ENCODE measurements around the gene USP16.
"Not testable (repeated sequence)": the region's sequence is repeated elsewhere in the genome, so short reads cannot be mapped to it uniquely, and the experiment has no call there.

Gene USP16

DNA sequence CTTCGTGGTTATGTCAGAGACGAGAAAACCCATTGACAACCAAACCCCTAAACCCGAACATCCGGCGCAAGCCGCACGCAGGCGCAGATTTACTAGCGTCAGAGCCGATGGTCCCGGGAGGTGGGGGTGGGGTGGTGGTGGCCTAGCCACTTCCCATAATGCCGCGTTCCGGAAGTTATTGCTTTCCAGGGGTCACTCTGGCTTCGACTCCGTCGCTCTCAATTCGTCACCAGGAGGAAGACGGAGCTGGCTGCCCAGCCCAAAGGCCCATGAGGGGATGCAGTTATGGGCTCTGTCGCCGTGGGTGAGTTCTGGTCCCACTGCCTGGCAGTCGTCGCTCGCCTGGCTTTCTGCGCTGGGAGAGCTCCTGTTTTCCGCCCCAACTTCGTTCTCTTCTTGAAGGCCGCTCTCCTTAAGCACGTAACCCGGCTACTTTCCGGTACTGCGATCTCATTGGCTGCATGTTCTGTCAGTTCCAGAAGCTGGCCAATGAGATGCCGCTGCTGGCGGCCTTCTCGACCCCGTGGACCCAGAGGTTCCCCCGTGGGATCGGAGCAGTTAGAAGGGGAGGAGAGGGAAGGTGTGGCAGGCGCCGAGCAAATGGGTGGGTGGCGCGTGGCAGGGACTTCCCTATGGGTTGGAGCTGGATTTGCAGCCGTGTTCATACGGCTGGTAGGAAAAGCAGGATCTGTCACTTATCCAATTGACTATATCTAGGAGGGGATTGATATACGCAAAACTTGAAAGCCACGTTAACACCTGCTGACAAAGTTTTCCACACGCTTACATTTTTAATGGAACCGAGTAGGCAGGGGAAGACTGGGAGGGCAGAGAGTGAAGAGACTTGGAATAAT lies at the start of gene USP16:
Gene USP16 (plus strand): TSS at position 195 of the 854 bp plus-strand sequence. CDS start 3,246 bp downstream, outside the sequence.
- DNase-seq (ENCODE audit: low spot score): peak; percentile 99

DNA sequence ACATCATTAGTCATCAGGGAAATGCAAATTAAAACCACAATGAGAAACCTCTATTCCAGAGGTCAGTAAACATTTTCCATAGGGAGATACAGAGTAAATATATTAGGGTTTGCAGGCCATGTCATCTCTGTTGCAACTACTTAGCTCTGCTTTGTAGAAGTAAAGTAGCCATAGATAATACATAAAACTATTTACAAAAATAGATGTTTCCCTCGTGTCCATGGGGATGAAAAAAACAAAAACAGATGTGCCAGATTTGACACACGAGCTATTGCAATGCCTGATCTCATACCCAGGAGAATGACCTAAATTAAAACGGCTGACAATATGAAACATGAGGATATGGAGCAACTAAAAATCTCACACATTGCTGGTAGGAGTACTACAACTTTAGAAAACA lies 49.1 kb upstream of the USP16 start:
- no peak for DNase-seq (ENCODE audit: low spot score)

DNA sequence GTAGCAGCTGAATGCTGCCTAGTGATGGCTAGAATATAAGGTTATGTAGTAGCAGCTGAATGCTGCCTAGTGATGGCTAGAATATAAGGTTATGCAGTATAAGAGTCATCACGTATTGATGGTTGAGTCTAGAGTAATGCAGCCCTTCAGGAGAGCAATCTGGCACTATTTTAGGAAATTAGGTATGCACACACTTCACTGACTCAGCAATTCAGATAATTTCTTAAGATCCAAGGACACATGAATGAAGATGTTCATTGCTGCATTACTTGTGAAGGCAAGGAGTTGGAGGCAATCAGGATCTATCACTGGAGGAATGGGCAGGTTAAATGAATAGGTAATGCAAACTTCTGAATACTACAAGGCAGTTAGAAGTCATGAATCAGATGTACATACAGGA lies 45.4 kb upstream of the USP16 start:
- DNase-seq (ENCODE audit: low spot score): no peak

DNA sequence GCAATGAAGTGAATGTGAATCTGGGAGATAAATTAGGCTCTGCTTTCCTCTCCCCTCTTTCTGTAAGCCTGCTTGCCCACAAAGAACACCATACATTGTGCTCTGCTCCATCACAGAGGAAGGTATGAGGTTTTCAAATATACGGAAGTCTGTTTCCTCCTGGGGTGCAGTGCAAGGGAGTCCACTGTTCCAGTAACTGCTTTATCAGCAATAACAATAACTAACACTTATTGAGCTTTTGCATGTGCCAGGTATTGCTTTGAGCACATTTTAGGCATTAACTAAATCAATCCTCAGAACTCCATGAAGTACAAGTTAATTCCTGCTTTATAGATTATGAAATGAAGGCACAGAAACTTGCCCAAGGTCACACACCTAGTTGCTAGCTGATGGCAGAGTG lies 41.8 kb upstream of the USP16 start:
- DNase-seq (ENCODE audit: low spot score): no peak

DNA sequence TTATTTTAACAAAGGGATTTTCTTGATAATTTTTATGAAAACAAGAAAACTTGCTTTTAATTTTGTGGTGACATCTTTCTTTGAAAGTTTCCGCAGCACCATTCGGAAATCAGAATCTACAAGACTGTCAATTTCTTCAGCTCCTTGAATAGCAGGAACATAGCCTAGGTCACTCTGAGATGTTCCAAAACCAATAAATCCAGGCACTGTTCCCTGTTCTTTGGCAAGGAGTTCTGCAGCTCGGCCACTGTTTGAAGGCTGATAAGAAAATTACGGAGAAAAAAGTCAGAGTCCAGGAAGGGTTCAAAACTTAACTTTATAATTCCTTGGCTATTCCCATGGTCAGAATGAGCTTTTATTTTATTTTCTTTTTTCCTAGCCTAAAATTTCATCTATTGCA lies 37.8 kb upstream of the USP16 start:
- DNase-seq (ENCODE audit: low spot score): no peak

DNA sequence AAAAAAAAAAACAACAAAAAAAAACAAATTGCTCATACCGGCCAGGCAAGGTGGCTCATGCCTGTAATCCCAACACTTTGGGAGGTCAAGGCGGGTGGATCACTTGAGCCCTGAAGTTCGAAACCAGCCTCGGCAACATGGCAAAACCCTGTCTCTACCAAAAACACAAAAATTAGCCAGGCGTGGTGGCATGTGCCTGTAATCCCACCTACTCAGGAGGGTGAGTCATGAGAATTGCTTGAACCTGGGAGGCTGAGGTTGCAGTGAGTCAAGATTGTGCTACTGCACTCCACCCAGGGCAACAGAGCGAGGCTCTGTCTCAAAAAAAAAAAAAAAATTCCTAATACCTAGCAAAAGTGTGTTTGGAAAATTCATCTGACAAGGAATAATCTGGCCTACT lies 36.3 kb upstream of the USP16 start:
- peak; percentile 89 for DNase-seq (ENCODE audit: low spot score)

DNA sequence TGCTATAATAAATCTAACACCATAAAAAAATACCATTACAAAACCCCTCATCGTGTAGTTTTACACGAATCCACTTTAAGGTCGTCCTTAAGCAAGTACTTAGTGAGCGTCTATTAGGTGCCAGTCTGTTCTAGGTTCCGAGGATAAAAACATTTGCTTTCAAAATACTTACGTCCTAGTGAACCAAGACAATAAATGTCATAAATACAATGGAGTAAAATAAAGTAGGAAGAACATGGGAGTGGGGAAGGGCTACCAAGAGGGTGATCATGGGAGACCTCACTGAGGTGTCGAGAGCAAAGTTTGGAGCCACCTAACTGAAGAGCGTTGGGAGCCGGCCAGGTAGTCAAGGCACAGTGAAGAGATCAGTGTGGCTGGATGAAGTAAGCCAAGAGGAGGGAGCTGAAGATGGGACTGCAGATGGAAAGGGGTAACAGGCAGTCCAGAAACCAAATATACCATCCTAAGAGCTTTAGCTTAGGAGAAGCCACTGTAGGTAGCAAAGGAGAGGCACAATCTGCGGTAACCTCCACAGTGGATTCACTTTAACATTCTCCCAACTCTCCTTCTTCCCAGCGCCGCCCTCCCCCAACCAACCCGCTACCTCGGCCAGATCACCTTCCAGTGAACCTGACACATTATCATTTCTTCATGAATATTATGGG lies 32.5 kb upstream of the USP16 start:
- DNase-seq (ENCODE audit: low spot score): peak; percentile 10

DNA sequence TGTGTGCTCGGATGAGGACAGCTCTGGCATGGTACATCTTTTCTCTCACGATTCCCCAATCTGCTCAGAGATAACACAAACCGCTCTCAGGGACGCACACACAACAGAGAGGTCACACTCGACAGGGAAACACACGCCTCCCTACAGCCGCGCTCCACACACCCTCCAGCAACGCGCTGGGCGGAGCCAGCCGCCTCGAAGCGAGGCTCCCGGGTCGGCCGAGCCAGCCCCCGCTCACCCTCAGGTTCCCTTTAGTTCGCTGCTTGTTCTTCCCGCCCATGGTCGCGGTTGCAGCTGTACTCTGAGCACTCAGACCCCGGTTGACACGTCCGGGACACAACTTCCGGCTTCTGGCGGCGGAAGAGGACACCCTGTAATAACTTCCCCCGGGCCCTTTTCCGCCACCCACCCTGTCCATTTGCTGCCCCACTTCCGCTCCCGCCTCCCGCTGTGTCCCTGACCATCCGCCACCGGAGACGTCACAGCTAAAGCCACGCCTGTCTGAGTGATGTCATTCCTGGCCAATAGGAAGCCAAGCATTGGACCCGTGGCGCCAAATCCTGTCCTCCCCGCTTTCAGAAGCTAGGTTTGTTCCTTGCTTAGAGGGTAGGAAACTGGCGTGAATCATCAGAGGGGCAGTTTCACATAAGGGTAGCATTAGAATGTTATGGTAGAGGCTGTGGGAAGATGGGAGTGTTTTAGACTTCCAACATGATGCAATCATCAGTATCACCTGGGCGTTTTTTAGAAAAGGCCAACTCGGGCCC lies 31.8 kb upstream of the USP16 start, which contains the start of gene LTN1:
Gene LTN1 (minus strand): TSS at position 352 of the 767 bp plus-strand sequence. CDS start 72 bp downstream, at position 280.
- peak; percentile 99 for DNase-seq (ENCODE audit: low spot score)

DNA sequence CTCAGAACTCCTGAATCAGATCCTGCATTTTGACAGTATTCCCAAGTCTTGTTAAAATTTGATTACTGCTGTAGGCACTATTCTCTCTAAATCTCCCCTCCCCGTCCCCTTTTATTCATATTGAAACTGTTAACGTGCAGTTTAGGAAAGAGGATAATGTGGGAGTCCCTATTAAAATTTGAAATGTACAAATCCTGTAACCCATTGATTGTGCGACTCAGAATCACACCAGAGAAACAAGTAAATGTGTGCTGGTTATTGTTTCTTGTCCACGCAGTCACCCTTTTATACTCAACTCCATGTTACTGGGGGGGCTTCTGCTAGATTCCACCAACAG lies 31.2 kb upstream of the USP16 start:
- DNase-seq (ENCODE audit: low spot score): no peak

DNA sequence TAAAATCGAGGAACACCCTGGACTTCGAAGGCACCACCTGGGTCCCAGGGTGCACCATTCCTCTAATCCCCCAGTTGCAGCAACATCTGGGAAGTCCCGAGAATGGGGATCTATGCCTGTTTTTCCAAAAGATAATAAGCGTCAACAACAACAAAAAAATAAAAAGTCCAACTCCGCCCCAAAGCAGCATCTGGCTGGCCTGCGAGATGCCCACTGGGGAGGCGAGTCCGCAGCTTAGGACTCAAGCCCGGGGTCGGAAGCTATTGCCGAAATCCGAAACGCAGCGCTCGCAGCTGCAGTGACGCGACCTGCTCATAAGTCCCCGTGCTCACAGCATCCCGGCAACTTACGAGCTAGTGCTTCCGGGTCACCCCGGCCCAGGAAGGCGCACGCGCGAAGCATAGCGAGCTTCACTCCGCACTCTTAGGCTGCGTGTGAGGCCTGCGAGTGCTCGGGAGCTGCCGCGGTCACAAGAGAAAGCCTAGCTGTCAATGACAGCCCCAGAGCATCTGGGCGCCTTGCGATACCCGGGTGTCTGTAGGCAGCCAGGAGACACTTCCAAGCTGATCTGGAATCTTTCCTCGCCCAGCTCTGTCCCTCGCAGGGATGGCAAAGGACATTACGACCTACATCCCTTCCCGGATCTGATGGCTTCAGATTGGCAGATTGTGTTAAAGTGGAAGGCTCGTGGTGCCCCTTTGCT lies 21.9 kb upstream of the USP16 start:
- peak; percentile 96 for DNase-seq (ENCODE audit: low spot score)

DNA sequence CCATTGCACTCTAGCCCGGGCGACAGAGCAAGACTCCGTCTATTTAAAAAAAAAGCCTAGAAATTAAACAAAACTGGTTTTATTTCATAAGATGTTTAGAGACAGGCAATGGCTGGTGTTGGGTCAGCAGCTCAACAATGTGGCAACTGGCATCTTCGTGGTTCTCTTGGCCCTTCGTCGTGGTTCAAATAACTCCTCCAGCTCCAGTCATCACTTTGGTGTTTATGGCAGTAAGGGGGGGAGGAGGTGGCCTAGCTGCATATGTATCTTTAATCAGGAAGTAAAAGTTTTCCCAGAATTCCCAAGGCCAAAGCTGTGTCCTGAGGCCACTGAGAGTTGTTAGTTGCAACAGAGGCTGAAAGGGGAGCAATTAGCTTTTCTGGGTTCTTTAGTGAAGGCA lies 18.8 kb upstream of the USP16 start:
- peak; percentile 59 for DNase-seq (ENCODE audit: low spot score)

DNA sequence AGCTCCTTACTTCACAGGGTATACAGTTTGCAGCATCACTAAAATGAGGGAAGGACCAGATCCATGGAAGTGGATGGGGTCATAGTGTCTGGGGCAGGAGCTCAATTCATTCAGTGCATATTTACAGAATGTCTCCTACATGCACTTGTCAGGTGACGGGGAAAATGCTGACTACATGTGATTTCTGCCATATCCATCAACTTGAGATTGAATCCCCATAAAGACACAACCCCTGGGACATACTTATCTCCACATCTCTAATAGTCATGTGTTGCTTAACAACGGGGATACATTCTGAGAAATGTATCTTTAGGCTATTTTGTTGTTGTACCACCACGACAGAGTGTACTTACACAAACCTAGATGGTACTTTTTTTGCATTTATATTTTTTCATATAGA lies 17.3 kb upstream of the USP16 start:
- DNase-seq (ENCODE audit: low spot score): no peak

DNA sequence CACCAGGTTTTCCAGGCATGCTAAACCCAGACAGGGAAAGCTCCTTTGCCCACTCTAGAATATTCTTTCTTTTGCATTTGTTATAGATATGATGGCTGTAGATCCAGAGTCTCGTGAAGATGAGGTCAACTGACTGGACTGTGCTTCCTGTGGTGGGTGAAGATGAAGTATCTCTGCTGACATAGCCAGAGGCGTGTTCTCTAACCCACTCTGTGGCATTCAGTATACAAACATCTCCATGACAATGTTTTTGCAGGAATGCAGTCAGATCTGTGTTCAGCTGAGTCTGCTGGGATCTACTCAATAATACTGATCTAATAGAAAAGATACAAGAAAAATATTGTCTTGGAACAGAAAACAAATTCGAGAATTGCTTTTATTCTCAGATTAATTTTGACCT lies 16.7 kb upstream of the USP16 start:
- no peak for DNase-seq (ENCODE audit: low spot score)

DNA sequence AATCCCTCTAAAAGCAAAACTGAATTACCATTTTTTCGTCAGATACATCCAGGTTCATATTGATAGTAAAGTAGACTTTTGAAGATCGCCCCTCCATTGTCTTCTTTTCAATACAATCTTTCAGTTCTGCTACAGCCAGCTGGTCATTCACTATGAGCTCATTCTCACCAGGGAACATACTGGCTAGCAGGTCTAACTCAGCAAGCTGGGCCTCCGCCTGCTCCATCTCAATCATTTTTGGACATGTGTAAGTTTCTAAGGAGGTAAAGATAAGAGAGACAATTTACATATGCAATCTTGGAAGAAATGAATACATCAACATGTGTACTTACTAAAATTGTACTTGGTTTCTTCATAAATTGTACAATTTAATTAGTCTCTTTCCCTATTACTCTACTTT lies 16.1 kb upstream of the USP16 start:
- DNase-seq (ENCODE audit: low spot score): no peak

DNA sequence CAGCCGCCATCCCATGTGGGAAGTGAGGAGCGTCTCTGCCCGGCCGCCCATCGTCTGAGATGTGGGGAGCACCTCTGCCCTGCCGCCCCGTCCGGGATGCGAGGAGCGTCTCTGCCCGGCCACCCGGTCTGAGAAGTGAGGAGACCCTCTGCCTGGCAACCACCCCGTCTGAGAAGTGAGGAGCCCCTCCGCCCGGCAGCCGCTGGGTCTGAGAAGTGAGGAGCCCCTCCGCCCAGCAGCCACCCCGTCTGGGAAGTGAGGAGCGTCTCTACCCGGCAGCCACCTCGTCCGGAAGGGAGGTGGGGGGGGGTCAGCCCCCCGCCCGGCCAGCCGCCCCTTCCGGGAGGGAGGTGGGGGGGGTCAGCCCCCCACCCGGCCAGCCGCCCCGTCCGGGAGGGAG lies 13.2 kb upstream of the USP16 start:
- DNase-seq (ENCODE audit: low spot score): not testable (repeated sequence)

DNA sequence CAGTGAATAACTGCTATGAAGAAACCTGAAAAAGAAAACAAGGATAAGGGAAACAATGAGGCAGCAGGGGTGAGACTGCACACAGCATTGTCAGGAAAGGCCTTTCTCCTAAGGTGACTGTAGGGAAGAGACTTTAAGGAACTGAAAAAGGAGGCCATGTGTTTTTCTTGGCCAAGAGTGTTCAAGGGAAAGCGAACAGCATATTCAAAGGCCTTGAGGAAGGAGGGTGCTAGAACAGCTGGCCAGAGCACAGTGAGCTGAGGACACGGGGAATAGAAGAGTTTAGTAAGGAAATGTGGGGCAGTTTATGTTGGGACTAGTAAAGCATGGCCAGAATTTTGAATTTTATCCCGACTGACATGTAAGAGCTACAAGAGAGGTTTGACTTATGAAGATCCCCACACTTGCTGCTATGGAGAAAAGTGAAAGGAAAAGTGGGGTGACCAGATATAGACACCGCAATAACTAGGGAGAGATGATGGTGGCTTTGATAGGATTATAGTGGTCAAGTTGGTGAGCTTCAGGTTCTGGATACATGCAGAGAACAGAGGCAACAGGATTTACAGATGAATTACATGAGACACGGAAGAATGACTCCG lies 6.7 kb upstream of the USP16 start:
- no peak for DNase-seq (ENCODE audit: low spot score)

DNA sequence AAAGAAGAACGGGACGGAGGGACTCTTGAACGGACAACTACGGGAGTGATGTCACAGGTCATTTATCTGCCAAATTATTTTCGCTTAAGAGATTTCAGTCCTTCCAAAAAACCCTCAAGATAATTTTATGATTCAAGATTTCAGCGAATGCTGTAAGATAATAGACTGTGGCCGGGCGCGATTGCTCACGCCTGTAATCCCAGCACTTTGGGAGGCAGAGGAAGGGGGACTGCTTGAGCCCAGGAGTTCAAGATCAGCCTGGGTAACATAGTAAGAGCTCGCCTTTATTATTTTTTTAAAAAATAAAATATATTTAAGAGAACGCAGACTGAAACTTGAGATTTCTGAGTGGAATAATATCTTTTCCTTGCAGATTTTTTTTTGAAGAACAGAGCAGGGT lies 5.9 kb upstream of the USP16 start:
- DNase-seq (ENCODE audit: low spot score): peak; percentile 16

DNA sequence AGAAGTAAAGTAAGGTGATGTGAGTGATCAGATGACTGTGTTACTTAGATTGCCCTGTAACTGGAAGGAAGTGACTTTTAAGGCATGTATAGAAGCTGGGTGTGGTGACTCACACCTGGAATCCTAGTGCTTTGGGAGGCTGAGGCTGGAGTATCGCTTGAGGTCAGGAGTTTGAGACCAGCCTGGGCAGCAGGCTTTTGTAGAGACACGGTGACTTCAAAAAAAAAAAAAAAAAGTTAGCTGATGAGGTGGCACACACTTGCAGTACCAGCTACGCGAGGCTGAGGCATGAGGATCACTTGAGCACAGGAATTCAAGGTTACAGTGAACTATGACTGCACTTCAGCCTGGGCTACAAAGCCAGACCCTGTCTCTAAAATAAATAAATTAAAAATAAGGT lies 2.3 kb upstream of the USP16 start:
- peak; percentile 28 for DNase-seq (ENCODE audit: low spot score)

DNA sequence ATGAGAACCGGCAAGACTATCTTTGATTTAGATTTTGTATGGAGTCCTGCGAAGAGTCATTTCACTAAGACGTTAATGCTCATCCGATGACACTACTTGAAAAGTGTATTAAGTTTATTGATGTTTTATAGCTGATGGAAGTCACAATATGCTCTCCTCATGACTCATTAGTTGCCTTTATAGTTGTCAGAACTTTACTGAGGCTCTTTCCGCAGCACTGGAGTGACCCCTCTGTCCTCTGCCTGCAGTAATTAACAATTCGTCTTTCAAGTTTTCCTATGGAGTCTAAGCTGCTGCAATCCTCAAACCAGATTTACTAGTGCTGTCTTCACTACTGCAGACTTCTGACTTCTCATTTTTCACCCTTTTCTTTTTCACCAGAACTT lies 853 bp downstream of the USP16 start:
- peak; percentile 31 for DNase-seq (ENCODE audit: low spot score)

DNA sequence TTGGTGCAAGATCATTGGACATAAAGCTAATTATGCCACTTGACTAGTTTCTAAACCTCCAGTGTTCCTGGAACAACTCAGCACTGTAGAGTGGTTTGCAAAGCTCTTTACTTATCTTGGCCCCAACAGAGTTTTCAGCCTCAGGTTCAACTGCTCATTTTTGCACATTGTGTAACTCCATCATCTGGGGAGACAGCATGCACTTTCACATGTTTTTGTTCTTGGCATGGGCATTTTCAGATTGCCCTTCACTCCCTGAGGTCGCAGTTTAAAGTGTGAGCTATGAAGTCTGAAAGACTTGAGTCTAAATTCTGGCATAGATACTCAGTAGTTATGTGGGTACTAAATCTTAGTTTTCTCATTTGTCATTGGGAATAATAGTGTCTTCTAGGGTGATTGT lies 5.1 kb downstream of the USP16 start:
- no peak for DNase-seq (ENCODE audit: low spot score)

DNA sequence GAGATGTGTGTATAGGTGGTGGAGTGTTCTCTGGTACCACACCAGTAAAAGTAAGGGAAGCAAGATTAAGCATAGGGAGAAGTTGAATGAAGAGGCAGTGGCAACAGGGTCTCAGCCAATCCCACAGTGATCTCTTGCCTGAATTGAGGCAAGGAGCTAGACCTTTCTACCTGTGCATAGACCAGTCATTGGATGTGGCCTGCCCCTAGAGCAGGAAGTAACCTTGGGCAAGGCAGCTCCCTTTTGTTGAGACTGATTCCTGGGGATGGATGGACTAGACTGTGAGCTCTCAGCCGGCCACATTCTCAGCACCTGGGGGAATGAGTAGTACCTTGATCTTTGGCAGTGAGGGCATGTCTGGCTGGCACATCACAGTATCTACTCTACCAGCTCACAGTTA lies 6.4 kb downstream of the USP16 start:
- no peak for DNase-seq (ENCODE audit: low spot score)

DNA sequence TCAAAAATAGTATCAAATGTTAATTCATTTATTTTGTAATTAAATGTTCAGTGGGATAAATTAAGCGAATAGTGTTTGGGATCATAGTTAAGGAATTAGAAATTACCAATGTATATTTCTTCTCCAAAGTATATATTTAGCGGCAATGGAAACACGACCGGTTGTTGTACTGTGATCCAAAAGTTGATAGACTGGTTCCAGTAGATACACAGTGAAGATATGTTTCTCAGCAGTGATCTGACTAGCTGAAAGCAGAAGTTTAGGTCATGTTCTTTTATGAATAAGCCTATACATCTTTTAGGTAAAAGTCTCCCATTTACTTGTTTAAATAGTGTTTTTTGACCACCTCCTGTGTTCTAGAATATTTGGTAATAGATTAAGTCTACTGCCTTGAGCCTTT lies 8.8 kb downstream of the USP16 start:
- no peak for DNase-seq (ENCODE audit: low spot score)
